BLaER1 treated with 17β-estradiol and CSF1 and Interleukin-3, amounts not matched to agents 10 nM and 100 nM (cell line): ENCODE data around the gene LIPI.
"Not testable (repeated sequence)": the region's sequence is repeated elsewhere in the genome, so short reads cannot be mapped to it uniquely, and the experiment has no call there.

Source experiments
- H3K27ac ChIP-seq, 11 experiments: shearing (Covaris generic); formaldehyde crosslinking; 2 replicates each; pipeline ENCODE4 v1.8.1; 2022
- H3K27me3 ChIP-seq, 11 experiments: shearing (Covaris generic); formaldehyde crosslinking; 2 replicates each; pipeline ENCODE4 v1.8.1; 2022
- H3K36me3 ChIP-seq, 11 experiments: shearing (Covaris generic); formaldehyde crosslinking; 2 replicates each; pipeline ENCODE4 v1.8.1; 2022
- H3K4me1 ChIP-seq, 10 experiments: shearing (Covaris generic); formaldehyde crosslinking; 2 replicates each; pipeline ENCODE4 v1.8.1; 2022
- H3K4me2 ChIP-seq, 11 experiments: shearing (Covaris generic); formaldehyde crosslinking; 2 replicates each; pipeline ENCODE4 v1.8.1; 2022
- H3K4me3 ChIP-seq, 10 experiments: shearing (Covaris generic); formaldehyde crosslinking; 2 replicates each; pipeline ENCODE4 v1.8.1; 2022
- H3K9ac ChIP-seq, 11 experiments: shearing (Covaris generic); formaldehyde crosslinking; 2 replicates each; pipeline ENCODE4 v1.8.1; 2022
- H3K9me3 ChIP-seq, 11 experiments: shearing (Covaris generic); formaldehyde crosslinking; replicated peaks in 1 of 11; 2 replicates each; pipeline ENCODE4 v1.8.1; 2022
- H4K20me1 ChIP-seq, 11 experiments: shearing (Covaris generic); formaldehyde crosslinking; 2 replicates each; pipeline ENCODE4 v1.8.1; 2022
- Cebpa-rat ChIP-seq, 11 experiments: shearing (Covaris generic); IDR thresholded peaks; 2 replicates each; pipeline ENCODE4 v1.8.1; 2022

The LIPI gene

DNA sequence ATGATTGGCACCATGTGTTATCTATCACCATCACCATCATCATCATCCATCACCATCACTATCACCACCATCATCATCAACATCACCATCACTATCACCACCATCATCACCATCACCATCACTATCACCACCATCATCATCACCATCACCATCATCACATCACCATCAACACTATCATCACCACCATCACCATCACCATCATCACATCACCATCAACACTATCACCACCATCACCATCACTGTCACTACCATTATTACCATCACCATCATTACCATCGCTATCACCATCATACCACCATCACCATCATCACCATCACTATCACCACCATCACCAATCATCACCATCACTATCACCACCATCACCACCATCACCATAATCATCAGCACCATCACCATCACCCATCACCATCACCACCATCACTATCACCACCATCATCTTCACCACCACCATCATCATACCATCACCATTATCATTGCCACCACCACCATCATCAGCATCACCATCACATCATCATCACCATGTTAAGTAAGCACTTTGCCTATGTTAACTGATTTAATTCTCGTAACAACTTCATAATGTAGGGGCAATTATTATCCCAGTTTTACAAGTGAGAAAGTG is 112.8 kb downstream of the LIPI start:
- Histone ChIP-seq H4K20me1 (no peaks in the 10 kb centered on the region), H3K27ac (no peak overlapping the region), H3K27me3 (no peaks in the 10 kb centered on the region), H3K4me1 (peaks cover 0 to 8% (median 0%) of the 10 kb centered on the region in 10 experiments; a peak in 3 of 20 replicates), H3K36me3 (peaks cover 0 to 81% (median 44%) of the 10 kb centered on the region in 11 experiments; a peak in 18 of 22 replicates), H3K4me3 (no peak overlapping the region), H3K4me2 (no peak overlapping the region), H3K9me3 (no peaks in the 10 kb centered on the region; a peak in 1 of 22 replicates), H3K9ac (no peak overlapping the region)
- TF ChIP-seq Cebpa-rat (IDR thresholded peaks at IDR 0.05): no peak

DNA sequence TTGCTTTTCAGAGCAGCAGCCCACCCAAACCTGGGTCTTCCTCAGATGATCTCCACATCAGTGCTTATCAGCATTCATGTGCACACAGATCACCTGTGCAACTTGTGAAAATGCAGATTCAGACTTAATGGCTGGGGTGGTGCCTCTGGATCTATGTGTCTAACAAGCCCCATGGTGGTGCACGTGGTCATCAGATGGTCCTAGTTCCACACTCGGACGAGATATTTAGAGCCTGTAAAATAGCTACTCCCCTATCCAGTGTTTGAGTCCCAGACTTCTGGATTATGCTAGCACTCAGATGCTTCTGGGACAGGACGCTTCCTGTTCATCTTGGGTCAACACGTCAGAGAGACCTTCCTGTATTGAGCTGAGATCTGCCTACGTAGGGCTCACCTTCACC is 114.2 kb downstream of the LIPI start:
- Histone ChIP-seq H3K9ac (no peak overlapping the region), H3K27me3 (no peaks in the 10 kb centered on the region), H3K4me2 (no peak overlapping the region), H3K27ac (no peak overlapping the region), H4K20me1 (no peaks in the 10 kb centered on the region), H3K36me3 (peaks cover 4 to 80% (median 52%) of the 10 kb centered on the region in 11 experiments; a peak in 20 of 22 replicates), H3K4me3 (no peak overlapping the region), H3K9me3 (peaks cover 0 to 9% (median 7%) of the 10 kb centered on the region in 11 experiments; a peak in 15 of 22 replicates), H3K4me1 (peaks cover 0 to 8% (median 0%) of the 10 kb centered on the region in 10 experiments; a peak in 3 of 20 replicates)
- TF ChIP-seq Cebpa-rat (IDR thresholded peaks at IDR 0.05): no peak

DNA sequence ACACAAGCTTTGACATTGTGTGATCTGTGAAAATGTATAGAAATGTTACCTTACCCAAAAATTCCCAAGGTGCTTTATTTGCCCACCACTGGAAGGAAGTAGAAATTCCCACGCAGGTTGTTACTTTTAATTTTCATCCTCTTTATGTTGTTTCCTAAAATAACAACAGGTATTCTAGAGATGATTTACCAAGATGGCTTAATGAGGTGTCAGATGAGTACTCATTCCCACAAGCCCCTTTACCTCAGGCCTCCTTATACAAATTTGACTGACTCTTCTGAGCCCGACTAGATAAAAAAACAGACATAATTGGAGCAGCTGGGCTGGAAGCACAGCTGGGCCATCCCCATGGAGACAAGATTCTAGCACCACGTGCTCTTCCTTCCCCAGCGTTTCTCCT is 114.6 kb downstream of the LIPI start:
- H3K27me3 ChIP-seq: no peaks in the 10 kb centered on the region
- peaks cover 0 to 12% (median 9%) of the 10 kb centered on the region in 11 experiments; a peak in 15 of 22 replicates for H3K9me3 ChIP-seq
- TF ChIP-seq Cebpa-rat (IDR thresholded peaks at IDR 0.05): no peak
- no peak overlapping the region for H3K4me3 ChIP-seq
- H3K27ac ChIP-seq: no peak overlapping the region
- H3K9ac ChIP-seq: no peak overlapping the region
- H4K20me1 ChIP-seq: no peaks in the 10 kb centered on the region
- H3K36me3 ChIP-seq: peaks cover 5 to 80% (median 52%) of the 10 kb centered on the region in 11 experiments; a peak in 20 of 22 replicates
- H3K4me1 ChIP-seq: peaks cover 0 to 8% (median 0%) of the 10 kb centered on the region in 10 experiments; a peak in 3 of 20 replicates
- H3K4me2 ChIP-seq: no peak overlapping the region

DNA sequence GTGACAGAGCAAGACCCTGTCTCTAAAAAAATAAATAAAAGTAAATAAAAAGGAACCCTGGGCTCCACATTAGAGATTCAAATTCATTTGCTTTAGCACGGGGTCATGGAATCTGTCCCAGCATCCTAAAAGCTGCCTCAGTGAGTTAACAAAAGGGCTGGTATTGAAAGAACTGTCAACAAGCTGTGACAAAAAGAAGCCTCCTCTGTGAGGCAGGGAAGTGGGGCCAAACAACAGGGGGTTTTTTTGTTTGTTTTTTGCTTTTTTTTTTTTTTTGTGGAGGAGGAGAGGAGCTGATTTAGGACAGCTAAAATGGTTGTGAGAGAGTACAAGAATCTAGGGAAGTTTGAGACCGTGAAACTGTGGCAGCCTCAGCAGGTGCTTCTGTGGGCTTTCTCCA is 115.7 kb downstream of the LIPI start:
- peaks cover 0 to 8% (median 0%) of the 10 kb centered on the region in 10 experiments; a peak in 3 of 20 replicates for H3K4me1 ChIP-seq
- peaks cover 5 to 90% (median 58%) of the 10 kb centered on the region in 11 experiments; a peak in 20 of 22 replicates for H3K36me3 ChIP-seq
- no peak for TF ChIP-seq Cebpa-rat (IDR thresholded peaks at IDR 0.05)
- peaks cover 0 to 16% (median 9%) of the 10 kb centered on the region in 11 experiments; a peak in 15 of 22 replicates for H3K9me3 ChIP-seq
- no peaks in the 10 kb centered on the region for H4K20me1 ChIP-seq
- no peak overlapping the region for H3K27ac ChIP-seq
- no peak overlapping the region for H3K4me2 ChIP-seq
- no peaks in the 10 kb centered on the region for H3K27me3 ChIP-seq
- H3K9ac ChIP-seq: no peak overlapping the region
- no peak overlapping the region for H3K4me3 ChIP-seq

DNA sequence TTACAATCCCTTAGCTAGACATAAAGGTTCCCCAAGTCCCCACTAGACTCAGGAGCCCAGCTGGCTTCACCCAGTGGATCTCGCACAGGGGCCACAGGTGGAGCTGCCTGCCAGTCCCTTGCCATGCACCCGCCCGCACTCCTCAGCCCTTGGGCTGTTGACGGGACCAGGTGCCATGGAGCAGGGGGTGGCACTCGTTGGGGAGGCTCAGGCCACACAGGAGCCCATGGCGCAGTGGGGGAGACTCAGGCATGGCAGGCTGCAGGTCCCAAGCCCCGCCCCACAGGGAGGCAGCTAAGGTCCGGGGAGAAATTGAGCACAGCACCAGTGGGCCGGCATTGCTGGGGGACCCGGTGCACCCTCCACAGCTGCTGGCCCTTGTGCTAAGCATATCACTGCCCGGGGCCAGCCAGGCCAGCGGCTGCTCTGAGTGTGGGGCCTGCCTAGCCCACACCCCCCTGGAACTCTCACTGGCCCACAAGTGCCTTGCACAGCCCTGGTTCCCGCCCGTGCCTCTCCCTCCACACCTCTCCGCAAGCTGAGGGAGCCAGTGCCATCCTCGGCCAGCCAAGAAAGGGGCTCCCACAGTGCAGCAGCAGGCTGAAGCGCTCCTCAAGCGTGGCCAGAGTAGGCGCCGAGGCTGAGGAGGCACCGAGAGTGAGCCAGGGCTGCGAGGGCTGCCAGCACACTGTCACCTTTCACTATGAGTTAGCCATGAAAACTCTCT is 117.8 kb downstream of the LIPI start:
- no peak for TF ChIP-seq Cebpa-rat (IDR thresholded peaks at IDR 0.05)
- no peaks in the 10 kb centered on the region for H4K20me1 ChIP-seq
- H3K27ac ChIP-seq: no peak overlapping the region
- H3K9ac ChIP-seq: no peak overlapping the region
- H3K9me3 ChIP-seq: peaks cover 0 to 17% (median 10%) of the 10 kb centered on the region in 11 experiments; a peak in 15 of 22 replicates
- H3K4me1 ChIP-seq: no peaks in the 10 kb centered on the region
- no peaks in the 10 kb centered on the region for H3K27me3 ChIP-seq
- peaks cover 5 to 76% (median 59%) of the 10 kb centered on the region in 11 experiments; a peak in 20 of 22 replicates for H3K36me3 ChIP-seq
- H3K4me2 ChIP-seq: no peak overlapping the region
- no peak overlapping the region for H3K4me3 ChIP-seq

DNA sequence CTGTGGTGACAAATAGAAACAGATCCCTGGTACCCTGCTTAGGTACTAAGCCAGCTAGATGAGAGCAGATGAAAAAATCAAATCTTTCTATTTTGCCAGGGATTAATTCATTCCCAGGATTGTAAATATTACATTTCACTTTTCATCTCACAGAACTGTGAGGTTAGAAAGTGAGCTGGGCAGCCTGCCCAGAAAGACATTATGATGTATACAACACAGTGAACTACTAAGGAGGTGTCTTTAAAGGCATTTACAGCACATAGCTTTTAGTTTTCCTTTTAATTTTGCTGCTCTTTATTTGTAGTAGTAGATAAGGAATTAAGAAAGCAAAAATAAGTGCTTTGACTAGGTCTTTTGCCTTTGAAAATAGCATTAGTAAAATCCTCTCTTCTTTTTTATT is 120.6 kb downstream of the LIPI start:
- Histone ChIP-seq H3K36me3 (peaks cover 6 to 74% (median 59%) of the 10 kb centered on the region in 11 experiments; a peak in 21 of 22 replicates), H3K9me3 (peaks cover 0 to 17% (median 10%) of the 10 kb centered on the region in 11 experiments; a peak in 15 of 22 replicates)
- H3K4me1 ChIP-seq, H3K27me3 ChIP-seq, H3K27ac ChIP-seq, H3K4me3 ChIP-seq, H4K20me1 ChIP-seq, H3K9ac ChIP-seq, H3K4me2 ChIP-seq: not testable (repeated sequence)

DNA sequence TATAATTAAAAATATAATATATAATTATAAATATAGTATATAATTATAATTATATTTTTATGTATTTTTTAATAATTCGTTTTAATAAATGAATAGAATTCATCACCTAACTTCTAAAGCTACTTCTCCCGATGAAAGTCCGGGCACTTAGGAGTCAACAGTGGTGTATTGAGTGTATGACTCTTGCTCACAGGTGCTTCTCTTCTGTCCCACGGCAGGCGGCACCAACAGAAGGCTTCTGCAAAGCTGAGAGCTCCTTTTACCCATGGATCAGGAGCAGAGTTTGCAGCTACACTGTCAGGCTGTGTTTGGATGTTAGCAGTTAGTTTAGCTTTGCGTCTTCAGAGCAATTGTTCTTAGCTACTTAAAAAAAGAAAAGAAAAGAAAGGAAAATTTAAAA is 122.4 kb downstream of the LIPI start:
- H3K4me1 ChIP-seq: no peaks in the 10 kb centered on the region
- no peak for TF ChIP-seq Cebpa-rat (IDR thresholded peaks at IDR 0.05)
- no peak overlapping the region for H3K4me3 ChIP-seq
- no peaks in the 10 kb centered on the region for H3K27me3 ChIP-seq
- H3K27ac ChIP-seq: no peak overlapping the region
- H3K9me3 ChIP-seq: peaks cover 15 to 35% (median 27%) of the 10 kb centered on the region in 11 experiments
- H4K20me1 ChIP-seq: no peaks in the 10 kb centered on the region
- no peak overlapping the region for H3K4me2 ChIP-seq
- no peak overlapping the region for H3K9ac ChIP-seq
- peaks cover 13 to 82% (median 73%) of the 10 kb centered on the region in 11 experiments for H3K36me3 ChIP-seq

DNA sequence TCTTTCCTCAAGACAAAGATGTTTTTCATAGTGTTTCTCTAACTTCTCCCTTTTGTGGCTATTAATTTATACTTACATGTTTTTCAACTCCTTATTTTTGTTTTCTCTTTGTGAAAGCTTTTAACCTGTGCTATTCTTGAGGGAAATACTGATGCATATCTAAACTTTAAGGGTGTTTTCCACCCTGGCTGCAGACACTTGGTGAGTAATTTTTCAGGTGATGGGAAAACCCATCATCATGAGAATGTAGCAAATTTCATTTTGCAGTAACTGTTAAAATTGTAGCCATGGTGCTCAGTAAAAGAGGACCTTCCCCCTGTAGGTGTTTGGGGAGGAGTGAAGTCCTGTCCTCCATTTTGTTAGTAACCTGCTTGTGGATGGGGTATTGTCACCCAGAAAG is 124.2 kb downstream of the LIPI start:
- Histone ChIP-seq H3K9ac (no peak overlapping the region), H3K36me3 (peaks cover 9 to 89% (median 71%) of the 10 kb centered on the region in 11 experiments), H3K4me3 (no peak overlapping the region), H3K9me3 (peaks cover 29 to 45% (median 37%) of the 10 kb centered on the region in 11 experiments), H4K20me1 (no peaks in the 10 kb centered on the region), H3K27ac (no peak overlapping the region), H3K27me3 (no peaks in the 10 kb centered on the region), H3K4me2 (no peak overlapping the region), H3K4me1 (no peaks in the 10 kb centered on the region)
- no peak for TF ChIP-seq Cebpa-rat (IDR thresholded peaks at IDR 0.05)

DNA sequence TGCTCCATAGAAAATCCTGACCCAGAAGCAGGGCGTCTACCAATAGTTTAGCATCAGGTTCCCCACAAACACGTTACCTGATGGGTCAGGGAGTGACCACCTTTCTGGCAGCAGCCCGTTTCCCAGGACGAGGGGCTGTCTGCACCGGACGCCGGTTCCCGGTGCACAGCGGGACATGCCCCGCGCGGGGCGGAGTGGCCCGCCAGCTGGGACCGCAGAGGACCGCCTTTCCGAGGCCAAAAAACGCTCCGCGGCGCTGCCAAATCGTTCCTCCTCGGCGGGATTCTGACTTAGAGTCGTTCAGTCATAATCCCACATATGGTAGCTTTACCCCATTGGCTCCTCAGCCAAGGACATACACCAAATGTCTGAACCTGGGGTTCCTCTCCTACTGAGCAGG is 126.1 kb downstream of the LIPI start:
- Histone ChIP-seq H3K4me1 (no peaks in the 10 kb centered on the region), H3K27ac (no peak overlapping the region), H4K20me1 (no peaks in the 10 kb centered on the region), H3K36me3 (peaks cover 8 to 76% (median 53%) of the 10 kb centered on the region in 11 experiments), H3K27me3 (no peaks in the 10 kb centered on the region), H3K9me3 (peaks cover 28 to 50% (median 35%) of the 10 kb centered on the region in 11 experiments), H3K4me3 (no peak overlapping the region), H3K9ac (no peak overlapping the region), H3K4me2 (no peak overlapping the region)
- no peak for TF ChIP-seq Cebpa-rat (IDR thresholded peaks at IDR 0.05)
